K562 (cell line): Measurements from ENCODE around the gene SLC7A6OS. TPM values are rescaled to one million over a fixed set of nuclear protein-coding genes. Genes with fewer than 3 reads are reported as not detected.

Source experiments
- CTBP1 ChIP-seq: fragments of 450-650 bp; IDR thresholded peaks from 2 replicates; pipeline ENCODE4 v1.6.1; 2016; ENCODE audit warnings: borderline replicate concordance
- DDX20 ChIP-seq: fragments of 450-650 bp; IDR thresholded peaks from 2 replicates; pipeline ENCODE4 v1.6.1; 2016; ENCODE audit warnings: missing genetic modification characterization, low read depth, mild to moderate bottlenecking, missing compliant biosample characterization, moderate library complexity
- E2F5 ChIP-seq: sonication (generic); formaldehyde crosslinking; IDR thresholded peaks from 2 replicates; pipeline ENCODE4 v1.8.0; 2022; ENCODE audit warnings: mild to moderate bottlenecking, missing genetic modification reagents
- FOXO4 ChIP-seq: fragments of 450-650 bp; formaldehyde crosslinking; IDR thresholded peaks from 2 replicates; pipeline ENCODE4 v1.4.0; 2020; ENCODE audit warnings: mild to moderate bottlenecking, moderate library complexity
- NR2F6 ChIP-seq: fragments of 450-650 bp; formaldehyde crosslinking; IDR thresholded peaks from 2 replicates; pipeline ENCODE4 v1.4.0; 2020; ENCODE audit warnings: mild to moderate bottlenecking
- ZBTB11 ChIP-seq, 3 experiments: fragments of 200-800 bp in 1 of 3; fragments of 250-450 bp in 1 of 3; fragments of 450-650 bp in 1 of 3; sonication (Bioruptor Pico) in 1 of 3; sonication (Bioruptor generic) in 1 of 3; formaldehyde crosslinking in 1 of 3; IDR thresholded peaks; 2 replicates each; pipeline versions ENCODE4 v1.6.1 to v1.8.0; 2016 to 2022; ENCODE audit warnings: mild to moderate bottlenecking in 2 of 3, missing genetic modification characterization in 2 of 3, missing compliant biosample characterization in 1 of 3, moderate library complexity in 1 of 3
- ZBTB40 ChIP-seq, 2 experiments: fragments of 450-650 bp in 1 of 2; sonication (generic) in 1 of 2; formaldehyde crosslinking in 1 of 2; IDR thresholded peaks; 2 replicates each; pipeline versions ENCODE4 v1.7.1 to v1.9.0; 2016 to 2022; ENCODE audit warnings: inconsistent platforms in 1 of 2, mild to moderate bottlenecking in 1 of 2, missing genetic modification reagents in 1 of 2
- ZNF79 ChIP-seq: fragments of 250-450 bp; sonication (Bioruptor Pico); IDR thresholded peaks from 2 replicates; pipeline ENCODE4 v1.4.0; 2020; ENCODE audit warnings: low read depth, mild to moderate bottlenecking, moderate library complexity
- polyA plus RNA-seq, 8 experiments: library from polyadenylated mRNA; depleted of rRNA in 4 of 8; stranded (reverse) in 5 of 8; unstranded in 3 of 8; fragments of >200 nt; fragmentation: Nextera tagmentation in 2 of 8; fragmentation: Illumina TruSeq in 1 of 8; extraction: Ambion mirVana in 2 of 8; extraction: Trizol in 1 of 8; gene quantifications; 2 replicates each; pipeline versions ENCODE4 v1.2.1 to v1.2.3, GENCODE V29; 2011 to 2014; ENCODE audit warnings: inconsistent platforms in 1 of 8, missing spikeins in 1 of 8
- total RNA-seq, 7 experiments: library from RNA; depleted of rRNA in 6 of 7; stranded (reverse); fragments of >200 nt in 6 of 7; fragmentation: Illumina TruSeq in 2 of 7; extraction: Trizol in 2 of 7; gene quantifications; 2 replicates each; pipeline versions ENCODE4 v1.2.1 to v1.2.3, GENCODE V29; 2011 to 2021; ENCODE audit warnings: low replicate concordance in 1 of 7

SLC7A6OS gene
- total and polyA plus RNA-seq, 9 of the 15 experiments (the other 6 are each of a cell fraction or from before 2014, with no cell fraction given): 2.7 to 23.6 (median 17.2) TPM

- TF ChIP-seq ZBTB40 (IDR thresholded peaks at IDR 0.05) (peak; percentile 75), ZBTB40 (CRISPR knock-in tag; IDR thresholded peaks at IDR 0.05) (no peak), ZBTB11 (CRISPR knock-in tag; IDR thresholded peaks at IDR 0.05) (peak in 2 of 3 experiments; percentile 63 to 88; a peak in 4 of 6 replicates), DDX20 (tag) (no peak), E2F5 (CRISPR knock-in tag) (0 out of 2 replicates have a peak, but pooled peaks have one; percentile 44), FOXO4 (CRISPR knock-in tag) (no peak), NR2F6 (CRISPR knock-in tag) (no peak), CTBP1 (peak; percentile 94), ZNF79 (CRISPR knock-in tag) (no peak)
Measured at GRCh38 chr16:68264128-68265077, 46.3 kb downstream of the SLC7A6OS start, which contains the start of gene SLC7A6 (continued).
